ENCODE data around the gene MGST2.
A peak's percentile ranks its signal among the peaks of the same experiment; 100 is the strongest.

Gene MGST2

DNA sequence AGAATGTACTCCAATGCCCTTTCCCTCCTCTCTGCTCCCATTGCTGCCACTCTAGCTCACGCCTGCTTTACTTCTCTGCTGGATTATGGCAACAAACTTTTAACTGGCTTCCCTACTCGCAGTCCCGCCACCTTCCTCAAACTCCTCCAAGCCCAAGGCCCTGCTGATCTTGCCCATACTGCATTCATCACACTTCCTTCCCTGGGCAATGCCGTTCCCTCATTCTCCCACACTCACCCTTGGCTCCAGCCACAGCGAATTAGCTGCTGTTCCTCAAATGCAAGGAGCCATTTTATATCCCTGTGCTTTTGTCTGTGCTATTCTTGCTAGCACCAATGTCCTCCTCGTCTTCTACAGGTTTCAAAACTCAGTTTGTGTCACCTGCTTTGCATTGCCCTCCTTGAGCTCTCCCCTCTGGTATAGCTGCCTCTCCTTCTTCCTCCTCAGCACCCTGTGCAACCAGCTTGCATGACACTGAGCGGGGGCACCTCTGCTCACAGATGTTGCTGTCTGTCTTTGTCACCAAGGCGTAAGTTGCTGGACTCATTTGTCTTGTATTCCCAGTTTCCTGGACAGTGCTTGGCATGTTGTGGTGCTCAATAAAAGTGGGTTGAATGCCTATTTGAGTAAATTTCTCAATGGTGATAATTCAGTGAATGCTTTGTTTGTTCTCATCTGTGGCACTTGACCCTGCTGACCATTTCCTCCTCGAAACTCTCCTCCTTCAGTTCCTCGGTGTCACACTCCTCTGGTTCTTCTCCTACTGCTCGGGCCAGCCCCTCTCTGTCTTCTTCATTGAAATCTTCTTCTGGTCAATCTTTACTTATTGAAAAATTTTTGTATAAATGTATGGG, 22.4 kb upstream of the MGST2 start:
- no peak for DNase-seq (ENCODE audit: low read depth, low spot score)

DNA sequence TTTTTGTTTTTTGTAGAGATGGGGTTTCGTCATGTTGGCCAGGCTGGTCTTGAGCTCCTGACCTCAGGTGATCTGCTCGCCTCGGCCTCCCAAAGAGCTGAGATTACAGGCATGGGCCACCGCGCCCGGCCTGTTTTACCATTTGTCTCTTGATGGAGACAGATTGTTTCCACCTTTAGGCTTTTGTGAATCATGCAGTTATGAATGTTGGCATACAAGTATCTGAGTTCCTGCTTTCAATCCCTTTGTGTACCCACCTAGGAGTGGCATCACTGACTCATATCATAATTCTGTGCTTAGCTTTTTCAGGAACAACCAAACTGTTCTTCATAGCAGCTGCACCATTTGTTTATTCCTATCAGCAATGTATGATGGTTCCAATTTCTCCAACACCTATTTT, 20.2 kb upstream of the MGST2 start:
- no peak for DNase-seq (ENCODE audit: low read depth, low spot score)

DNA sequence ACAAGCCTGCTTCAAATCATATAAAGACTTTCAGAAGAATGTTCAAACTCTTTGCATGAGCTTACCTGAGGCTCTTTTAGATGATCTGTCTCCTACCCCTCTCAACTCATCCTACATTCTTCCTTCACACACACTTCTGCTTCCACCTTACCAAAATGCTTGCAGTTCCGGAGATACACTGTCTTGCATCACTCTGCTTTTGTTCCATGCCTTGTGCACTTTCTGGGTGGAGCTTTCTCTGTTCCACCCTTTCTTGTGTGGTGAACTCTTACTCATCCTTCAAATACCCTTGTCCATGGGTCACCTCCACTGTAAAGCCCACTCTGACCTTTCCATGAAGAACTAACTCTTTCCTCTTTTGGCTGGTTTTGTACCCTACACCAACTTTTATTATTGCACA, 18.4 kb upstream of the MGST2 start:
- DNase-seq (ENCODE audit: low read depth, low spot score): no peak

DNA sequence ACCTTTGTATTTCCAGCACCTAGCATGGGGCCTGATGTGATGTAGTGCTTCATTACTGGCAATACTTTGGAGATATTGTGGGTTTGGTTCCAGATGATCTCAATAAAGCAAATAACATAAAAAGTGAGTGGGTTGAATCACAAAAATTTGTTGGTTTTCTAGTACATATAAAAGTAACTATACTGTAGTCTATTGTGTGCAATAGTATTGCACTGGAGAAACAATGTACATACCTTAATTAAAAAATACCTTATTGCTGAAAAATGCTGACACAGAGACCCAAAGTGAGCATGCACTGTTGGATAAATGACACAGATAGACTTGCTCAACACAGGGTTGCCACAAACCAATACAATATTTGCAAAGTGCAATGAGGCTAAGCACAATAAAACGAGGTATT, 17.7 kb upstream of the MGST2 start:
- no peak for DNase-seq (ENCODE audit: low read depth, low spot score)

DNA sequence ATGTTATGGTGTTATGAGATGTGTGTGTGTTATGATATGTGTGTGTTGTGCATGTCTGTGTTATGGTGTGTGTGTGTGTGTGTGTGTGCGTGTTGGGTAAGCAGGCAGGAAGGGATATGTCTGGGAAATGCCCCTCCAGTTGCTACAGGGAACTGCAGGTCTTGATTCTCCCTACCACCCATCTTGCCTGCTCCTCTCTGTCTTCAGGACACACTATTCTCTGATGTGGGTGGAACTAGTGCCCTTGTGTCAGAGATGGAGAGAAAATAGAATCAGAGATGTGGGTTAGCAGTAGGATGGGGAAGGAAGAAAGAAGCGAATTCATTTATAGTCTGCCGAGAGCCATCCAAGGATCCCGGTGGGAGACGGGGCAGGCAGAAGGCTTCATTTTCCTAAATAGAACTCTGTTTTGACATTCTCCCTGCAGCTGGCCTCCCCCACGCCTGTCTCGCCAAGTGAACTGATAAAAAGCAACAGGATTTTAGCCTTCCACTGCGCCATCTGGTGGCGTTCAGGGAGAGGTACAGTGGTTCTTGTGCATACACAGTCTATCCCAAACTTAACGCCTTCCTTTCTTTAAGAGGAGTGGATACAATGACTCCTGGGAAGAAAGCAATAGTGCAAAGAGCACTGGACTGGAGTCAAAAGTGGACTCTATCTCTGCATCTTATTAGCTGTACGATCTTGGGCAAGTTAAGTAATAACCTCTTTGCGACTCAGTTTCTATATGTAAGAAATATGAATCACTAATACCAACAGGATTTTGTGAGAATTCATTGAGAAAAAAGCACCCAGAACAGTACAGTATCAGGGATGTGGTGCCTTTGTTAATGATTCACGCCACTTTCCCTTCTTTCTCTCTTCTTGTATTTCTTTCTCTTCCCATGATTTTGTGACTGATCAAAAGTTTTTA, 14.1 kb upstream of the MGST2 start:
- peak; percentile 29 for DNase-seq (ENCODE audit: low read depth, low spot score)

DNA sequence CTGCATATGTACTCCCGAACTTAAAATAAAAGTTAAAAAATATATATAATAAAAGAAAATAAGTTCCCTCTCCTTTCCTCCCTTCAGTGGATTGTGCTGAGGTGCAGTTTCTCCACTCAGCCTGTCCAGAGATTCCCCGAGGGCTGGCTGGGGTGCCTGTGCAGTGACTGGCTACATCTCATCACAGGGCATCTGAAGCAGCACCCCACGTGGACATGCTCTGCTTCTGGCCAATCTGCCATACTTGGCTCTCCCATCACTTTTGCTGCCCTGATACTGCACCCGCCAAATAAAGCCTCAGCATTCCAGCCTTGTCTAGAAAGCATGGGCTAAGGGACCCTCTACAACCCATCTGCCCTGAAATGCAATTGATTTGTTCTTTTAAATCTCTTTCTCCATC, 11.1 kb upstream of the MGST2 start:
- DNase-seq (ENCODE audit: low read depth, low spot score): no peak

DNA sequence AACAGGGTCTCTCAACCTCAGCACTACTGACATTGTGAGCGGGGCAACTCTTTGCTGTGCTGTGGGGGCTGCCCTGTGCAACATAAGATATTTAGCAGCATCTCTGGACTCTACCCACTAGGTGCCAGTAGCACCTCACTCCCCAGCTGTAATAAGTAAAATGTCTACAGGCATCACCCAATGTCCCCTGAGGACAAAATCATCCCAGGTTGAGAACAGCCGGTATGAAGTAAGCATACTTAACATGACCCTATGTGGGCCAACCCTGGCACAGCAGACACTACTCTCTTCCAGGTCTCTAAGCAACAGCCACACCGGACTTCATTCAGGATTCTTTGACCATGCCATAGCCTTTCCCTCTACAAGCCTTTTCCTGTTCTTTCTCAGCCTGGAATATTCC, 10.5 kb upstream of the MGST2 start:
- no peak for DNase-seq (ENCODE audit: low read depth, low spot score)

DNA sequence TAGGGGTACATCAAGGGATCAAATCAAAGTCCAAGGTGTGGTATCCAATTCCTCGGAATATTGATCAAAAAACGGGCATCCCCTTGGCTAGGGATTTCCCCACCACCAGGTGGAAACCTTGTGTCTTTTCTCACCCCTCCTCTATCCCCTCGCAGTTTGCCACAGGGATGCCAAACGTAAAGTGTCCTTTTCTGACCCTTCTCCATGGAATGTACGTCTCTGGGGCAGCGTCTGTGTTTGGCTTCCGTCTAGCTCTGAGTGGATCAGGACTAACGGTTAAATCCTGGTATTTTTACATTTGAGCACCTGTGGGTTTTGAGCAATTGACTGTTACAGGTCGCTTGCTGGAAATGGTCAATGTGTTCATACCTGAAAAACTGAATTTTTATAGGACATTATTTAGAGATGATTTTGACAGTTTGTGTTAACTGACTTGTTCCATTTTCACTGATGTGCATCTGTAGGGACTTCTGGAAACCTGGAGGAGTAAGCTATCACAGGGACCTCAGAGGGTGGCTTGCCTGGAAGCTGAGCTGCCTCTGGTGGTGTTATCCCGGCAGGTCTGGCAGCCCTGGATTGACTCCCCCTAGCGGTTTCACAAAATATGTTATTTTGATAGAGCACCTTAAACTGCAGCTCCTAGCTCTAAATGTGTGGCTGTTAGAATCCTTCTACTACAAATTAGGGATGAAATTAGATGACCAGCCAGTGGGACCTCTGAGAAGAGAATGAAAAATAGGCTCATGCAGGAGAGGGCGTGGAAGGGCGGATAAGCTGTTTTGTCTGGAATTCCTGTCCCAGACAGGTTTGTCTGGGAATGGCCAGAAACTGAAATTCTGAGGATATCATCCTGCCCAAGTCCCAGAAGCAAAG, 8.8 kb upstream of the MGST2 start:
- DNase-seq (ENCODE audit: low read depth, low spot score): no peak

DNA sequence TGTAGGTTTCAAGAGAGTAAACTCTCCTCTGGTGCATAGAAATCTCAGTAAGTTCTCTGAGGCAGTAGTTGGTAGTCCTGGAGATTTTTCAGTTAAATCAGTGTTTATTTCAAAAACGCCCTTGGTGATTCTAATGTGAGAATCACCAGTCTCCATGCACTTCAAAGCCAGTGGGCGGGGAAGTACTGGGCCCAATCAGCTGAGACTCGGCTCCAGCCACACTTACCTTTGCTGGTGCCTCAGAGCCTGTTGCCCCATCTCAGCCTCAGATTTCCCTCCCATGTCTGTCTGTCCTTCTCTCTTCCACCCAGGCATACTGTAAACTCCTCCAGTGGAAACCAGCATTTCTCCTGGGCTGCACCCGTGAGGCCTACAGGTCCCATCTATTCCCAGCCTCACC, 7.4 kb upstream of the MGST2 start:
- DNase-seq (ENCODE audit: low read depth, low spot score): no peak

DNA sequence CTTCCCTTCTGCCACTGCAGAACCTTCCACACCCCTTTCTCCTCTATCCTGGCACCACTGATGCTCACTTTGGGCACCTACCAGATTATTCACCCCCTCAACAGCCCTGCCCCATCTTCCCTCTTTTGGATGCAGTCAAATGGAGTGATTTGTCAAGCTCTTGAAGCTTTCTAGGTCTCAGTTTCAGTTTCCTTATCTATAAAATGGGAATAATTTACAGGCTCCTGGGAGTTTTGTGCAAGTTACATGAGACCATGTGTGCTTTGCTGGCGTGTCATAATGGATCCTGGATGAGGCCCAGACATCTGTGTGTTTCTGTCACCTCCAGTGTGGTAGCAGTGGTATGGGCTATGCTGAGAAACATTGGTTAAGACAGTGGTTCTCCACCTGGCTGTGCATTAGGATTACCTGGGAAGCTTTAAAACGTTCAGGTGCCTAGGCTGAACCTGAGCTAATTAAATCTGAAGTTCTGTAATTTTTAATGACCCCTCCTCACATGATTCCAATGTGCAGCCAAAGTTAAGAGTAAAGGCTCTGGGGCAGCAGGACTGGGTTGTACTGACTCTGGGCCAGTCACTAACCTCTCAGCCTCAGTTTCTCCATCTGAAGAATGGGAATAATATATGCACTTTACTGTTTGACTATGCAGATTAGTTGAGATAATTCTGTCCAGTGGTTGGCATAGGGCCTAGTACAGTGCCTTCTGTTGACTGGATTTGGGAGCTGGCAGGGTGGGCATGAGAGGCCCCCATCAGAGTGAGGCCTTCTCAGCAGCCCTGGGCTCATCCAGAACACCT, 6.8 kb upstream of the MGST2 start:
- no peak for DNase-seq (ENCODE audit: low read depth, low spot score)

DNA sequence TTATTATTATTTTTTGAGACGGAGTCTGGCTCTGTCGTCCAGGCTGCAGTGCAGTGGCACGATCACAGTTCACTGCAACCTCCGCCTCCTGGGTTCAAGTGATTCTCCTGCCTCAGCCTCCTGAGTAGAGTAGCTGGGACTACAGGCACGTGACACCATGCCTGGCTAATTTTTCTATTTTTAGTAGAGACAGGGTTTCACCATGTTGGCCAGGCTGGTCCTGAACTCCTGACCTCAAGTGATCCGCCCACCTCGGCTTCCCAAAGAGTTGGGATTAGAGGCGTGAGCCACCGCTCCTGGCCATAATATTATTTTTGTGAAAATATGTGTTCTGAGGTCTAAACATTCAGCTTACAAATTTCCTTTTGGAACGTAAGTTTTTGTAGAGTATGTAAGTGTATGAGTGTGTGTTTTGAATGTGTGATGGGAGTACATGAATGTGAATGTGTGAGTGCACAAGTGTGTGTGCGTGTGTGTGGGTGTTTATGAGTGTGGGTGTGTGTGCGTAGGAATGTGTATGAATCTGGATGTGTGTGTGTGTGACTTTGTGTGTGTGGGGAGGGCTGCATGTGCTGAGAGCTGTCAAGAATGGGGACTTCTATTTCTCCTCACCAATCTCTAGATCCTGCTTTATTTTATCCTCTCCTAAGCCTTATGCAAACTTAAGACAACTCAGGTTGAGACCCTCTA, 5.7 kb upstream of the MGST2 start:
- no peak for DNase-seq (ENCODE audit: low read depth, low spot score)

DNA sequence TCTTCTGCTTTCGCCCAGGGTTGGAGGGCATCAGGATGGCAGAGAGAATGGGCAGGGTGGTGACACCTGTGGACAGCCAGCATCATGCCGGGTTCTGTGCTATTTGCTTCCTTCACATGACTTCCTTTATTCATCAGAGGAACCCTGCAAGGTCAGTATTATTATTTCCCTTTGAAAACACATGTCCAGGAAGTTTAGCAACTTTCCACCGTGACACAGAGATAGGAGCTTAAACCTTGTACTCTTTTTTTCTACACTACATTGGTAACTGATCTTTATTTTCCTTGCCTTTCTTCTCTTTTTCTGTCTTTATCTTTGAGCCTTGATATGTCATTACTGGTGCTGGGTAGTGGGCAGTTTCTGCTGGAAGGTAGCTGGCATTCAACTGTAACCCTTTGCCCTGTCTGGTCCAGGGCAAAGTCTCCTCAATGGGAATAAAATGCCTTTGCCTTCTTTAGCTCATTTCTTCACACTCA, 5.0 kb upstream of the MGST2 start:
- no peak for DNase-seq (ENCODE audit: low read depth, low spot score)

DNA sequence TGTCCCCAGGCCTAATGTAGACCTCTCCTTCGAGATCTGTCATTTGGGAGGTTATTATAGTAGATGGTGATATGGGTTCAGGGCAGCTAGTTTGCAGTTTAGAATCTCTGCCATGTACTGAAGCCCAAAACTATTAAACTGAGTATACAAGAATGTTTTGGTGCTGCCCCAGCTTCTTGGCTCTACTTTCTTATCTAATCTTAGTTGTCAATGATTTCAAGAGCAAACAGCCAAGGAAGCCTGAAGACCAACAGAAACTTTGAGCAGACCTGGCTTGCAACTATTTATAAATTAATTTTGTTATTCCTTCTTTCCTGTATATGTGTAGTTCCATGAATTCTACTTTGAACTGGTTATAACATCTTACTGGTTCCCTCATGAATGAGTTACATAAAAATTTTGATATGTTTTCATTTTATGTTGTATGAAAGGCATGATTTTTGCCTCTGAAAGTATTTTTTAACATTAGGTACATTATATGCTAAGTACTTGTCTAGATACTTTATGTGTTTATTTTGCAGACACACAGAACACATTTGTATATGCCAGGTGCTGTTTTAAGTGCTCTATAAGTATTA, 2.0 kb upstream of the MGST2 start:
- no peak for DNase-seq (ENCODE audit: low read depth, low spot score)

DNA sequence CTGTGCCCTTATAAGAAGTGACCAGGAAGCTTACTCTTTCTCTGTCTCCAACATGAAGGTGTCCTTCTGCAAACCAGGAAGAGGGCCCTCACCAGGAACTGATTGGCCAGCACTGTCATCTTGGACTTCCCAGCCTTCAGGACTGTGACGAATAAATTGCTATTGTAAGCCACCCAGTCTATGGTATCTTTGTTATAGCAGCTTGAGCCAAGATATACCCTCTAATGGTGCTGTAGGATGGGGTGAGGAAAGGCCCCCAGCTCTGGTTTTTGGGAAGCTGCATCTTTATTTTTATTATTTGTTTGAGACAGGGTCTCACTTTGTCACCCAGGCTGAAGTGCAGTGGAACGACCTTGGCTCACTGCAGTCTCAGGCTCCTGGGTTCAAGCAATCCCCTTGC, 1.2 kb upstream of the MGST2 start:
- no peak for DNase-seq (ENCODE audit: low read depth, low spot score)

DNA sequence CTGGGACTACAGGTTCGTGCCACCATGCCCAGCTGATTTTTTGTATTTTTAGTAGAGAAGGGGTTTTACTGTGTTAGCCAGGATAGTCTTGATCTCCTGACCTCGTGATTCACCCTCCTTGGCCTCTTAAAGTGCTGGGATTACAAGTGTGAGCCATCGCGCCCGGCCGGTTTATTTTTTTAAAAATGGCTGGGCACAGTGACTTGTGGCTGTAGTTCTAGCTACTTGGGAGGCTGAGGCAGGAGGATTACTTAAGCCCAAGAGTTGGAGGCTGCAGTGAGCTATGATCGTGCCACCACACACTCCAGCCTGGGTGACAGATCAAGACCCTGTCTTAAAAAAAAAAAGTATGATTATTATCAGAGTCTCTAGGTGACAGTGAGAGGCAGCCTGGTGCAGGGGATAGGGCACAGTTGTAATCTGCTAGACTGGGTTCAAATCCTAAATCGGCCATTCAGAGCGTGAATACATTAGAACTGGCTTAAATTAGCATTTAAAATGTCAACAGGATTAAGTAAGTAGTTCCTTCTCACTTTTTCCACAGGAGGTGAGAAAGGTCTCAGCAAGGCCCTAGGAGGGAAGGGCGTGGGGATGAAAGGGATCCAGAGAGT, 435 bp upstream of the MGST2 start:
- no peak for DNase-seq (ENCODE audit: low read depth, low spot score)

DNA sequence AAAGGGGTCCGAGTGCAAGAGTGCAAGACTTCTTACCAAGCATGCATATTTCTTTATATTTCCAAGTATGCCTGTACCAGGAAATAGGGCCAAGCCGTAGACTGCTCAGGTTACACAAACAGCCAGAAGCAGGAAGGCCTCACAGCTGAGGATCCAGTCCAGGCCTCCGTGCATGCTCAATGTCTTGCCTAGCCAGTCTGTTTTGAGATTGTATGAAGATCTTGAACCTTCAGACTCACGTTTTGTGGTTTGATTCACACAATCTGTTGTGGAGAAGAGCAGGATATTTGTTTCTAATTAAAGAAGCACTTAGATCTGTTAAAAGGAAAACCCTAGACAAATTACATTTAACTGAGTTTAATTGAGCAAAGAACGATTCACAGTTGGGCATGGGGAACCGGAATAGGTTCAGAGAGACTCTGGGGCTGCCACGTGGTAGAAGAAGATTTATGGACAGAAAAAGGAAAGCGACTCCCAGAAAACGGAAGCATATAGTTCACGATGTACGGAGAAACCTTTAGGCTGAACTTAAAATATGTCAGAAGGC, 1.2 kb downstream of the MGST2 start:
- DNase-seq (ENCODE audit: low read depth, low spot score): no peak

DNA sequence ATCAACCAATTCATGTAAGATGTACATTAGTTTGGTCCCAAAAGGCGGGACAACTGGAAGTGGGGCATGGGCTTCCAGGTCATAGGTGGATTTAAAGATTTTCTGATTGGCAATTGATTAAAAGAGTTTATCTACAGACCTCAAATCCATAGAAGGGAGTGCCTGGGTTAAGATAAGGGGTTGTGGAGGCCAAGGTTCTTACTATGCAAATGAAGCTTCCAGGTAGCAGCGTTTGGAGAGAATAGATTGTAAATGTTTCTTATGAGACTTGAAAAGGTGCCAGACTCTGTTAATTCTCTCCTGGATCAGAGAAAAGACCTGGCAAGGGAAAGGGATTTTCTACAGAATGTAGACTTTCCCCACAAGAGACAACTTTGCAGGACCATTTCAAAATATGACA, 2.4 kb downstream of the MGST2 start:
- DNase-seq (ENCODE audit: low read depth, low spot score): no peak

DNA sequence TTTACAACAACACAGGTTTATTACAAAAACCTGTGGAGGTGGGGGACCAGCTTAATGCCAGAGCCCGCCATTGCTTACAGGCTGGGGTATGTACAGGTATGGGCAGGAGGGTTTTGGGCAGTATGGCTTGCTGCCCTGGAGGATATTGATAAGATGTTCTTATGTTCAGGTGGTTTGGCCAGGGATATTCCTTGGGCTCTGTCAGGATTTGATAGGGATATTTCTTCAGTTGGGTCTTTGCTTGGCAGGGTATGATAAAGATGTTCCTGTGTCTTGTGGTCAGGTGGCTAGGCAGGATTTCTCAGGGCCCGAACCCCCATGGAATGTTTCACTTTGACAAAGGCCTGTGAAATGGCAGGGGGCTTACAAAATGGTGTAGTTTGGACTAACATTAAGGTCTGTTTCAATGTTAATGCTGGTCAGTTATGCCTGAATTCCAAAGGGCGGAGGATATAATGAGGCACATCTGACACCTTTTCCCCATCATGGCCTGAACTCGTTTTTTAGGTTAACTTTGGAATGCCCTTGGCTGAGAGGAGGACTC, 3.1 kb downstream of the MGST2 start:
- no peak for DNase-seq (ENCODE audit: low read depth, low spot score)

DNA sequence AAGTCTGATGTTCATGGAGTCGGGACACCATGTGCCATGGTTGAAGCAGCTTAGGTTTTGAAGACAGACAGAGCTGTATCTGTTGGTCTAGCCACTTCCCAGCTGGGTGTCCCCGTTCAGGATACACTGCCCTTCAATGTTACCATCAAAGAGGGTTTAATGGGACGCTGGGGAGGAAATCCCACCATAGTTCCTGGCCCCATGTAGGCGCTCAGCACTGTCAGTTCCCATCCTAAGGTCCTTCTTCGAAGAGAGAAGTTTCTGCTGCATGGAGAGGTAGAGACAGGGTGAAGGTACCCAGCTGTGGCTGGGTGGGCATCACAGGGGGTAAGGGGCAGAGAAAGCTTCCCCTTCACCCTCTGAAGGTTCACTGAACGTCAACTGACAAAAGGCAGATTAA, 3.7 kb downstream of the MGST2 start:
- DNase-seq (ENCODE audit: low read depth, low spot score): no peak

Measured in activated naive CD8-positive, alpha-beta T cell treated with anti-CD3 and anti-CD28 coated beads, Interleukin-2, amount 50 U/mL, for 16 hours (primary cell).